ENCODE results near the gene OR8J3. TPM values are rescaled to one million over a fixed set of nuclear protein-coding genes. Genes with fewer than 3 reads are reported as not detected.
A peak's percentile ranks its signal among the peaks of the same experiment; 100 is the strongest.
"Not testable (repeated sequence)": the region's sequence is repeated elsewhere in the genome, so short reads cannot be mapped to it uniquely, and the experiment has no call there.

The OR8J3 gene
- polyA plus RNA-seq, 4 donors = not detected

GRCh38 chr11:56151376-56151775, 11.4 kb upstream of the OR8J3 start:
- Histone ChIP-seq H3K36me3 (ENCODE audit: control insufficient read depth in 3 of 3, insufficient read depth in 2 of 3, low read depth in 1 of 3, low read length in 3 of 3) (no peaks in the 10 kb centered on the region), H3K4me1 (ENCODE audit: control insufficient read depth in 3 of 3, insufficient read depth in 2 of 3, low read depth in 1 of 3, low read length in 2 of 3) (no peaks in the 10 kb centered on the region), H3K27me3 (ENCODE audit: control insufficient read depth in 3 of 3, insufficient read depth in 3 of 3, low read length in 3 of 3) (no peaks in the 10 kb centered on the region), H3K4me3 (ENCODE audit: low read depth in 1 of 3, low read length in 3 of 3) (no peak overlapping the region), H3K9me3 (ENCODE audit: control insufficient read depth in 2 of 2, insufficient read depth in 1 of 2, low read depth in 1 of 2, low read length in 1 of 2) (peaks cover 0 to 27% of the 10 kb centered on the region in 2 donors), H3K27ac (ENCODE audit: low read depth in 1 of 3, low read length in 2 of 3) (no peak overlapping the region)
- FAIRE-seq = no peak
- 67 to 78% (median 74%) methylated on average over 1 of the region's 1 CpG for WGBS, 3 donors
- DNase-seq = no peak

- H3K27ac ChIP-seq (ENCODE audit: low read depth in 1 of 3, low read length in 2 of 3); H3K4me1 ChIP-seq (ENCODE audit: control insufficient read depth in 3 of 3, insufficient read depth in 2 of 3, low read depth in 1 of 3, low read length in 2 of 3); H3K9me3 ChIP-seq (ENCODE audit: control insufficient read depth in 2 of 2, insufficient read depth in 1 of 2, low read depth in 1 of 2, low read length in 1 of 2); H3K36me3 ChIP-seq (ENCODE audit: control insufficient read depth in 3 of 3, insufficient read depth in 2 of 3, low read depth in 1 of 3, low read length in 3 of 3); FAIRE-seq; DNase-seq; H3K27me3 ChIP-seq (ENCODE audit: control insufficient read depth in 3 of 3, insufficient read depth in 3 of 3, low read length in 3 of 3); H3K4me3 ChIP-seq (ENCODE audit: low read depth in 1 of 3, low read length in 3 of 3): not testable (repeated sequence)
- WGBS, 3 donors = 90 to 96% (median 95%) methylated on average over 23 to 30 of the region's 30 CpGs
Observed at GRCh38 chr11:56143681-56144080, 3.7 kb upstream of the OR8J3 start.

GRCh38 chr11:56122073-56122472, 17.9 kb downstream of the OR8J3 start, which contains the start of gene OR8H3:
Gene OR8H3 (plus strand): TSS chr11:56122373. CDS start chr11:56122373, 0 bp downstream.
- Histone ChIP-seq H3K9me3 (ENCODE audit: control insufficient read depth in 2 of 2, insufficient read depth in 1 of 2, low read depth in 1 of 2, low read length in 1 of 2) (peaks cover 0 to 2% of the 10 kb centered on the region in 2 donors), H3K27ac (ENCODE audit: low read depth in 1 of 3, low read length in 2 of 3) (no peak within 1 kb of the TSS), H3K36me3 (ENCODE audit: control insufficient read depth in 3 of 3, insufficient read depth in 2 of 3, low read depth in 1 of 3, low read length in 3 of 3) (no peaks in the 10 kb centered on the region), H3K4me3 (ENCODE audit: low read depth in 1 of 3, low read length in 3 of 3) (no peak within 1 kb of the TSS), H3K27me3 (ENCODE audit: control insufficient read depth in 3 of 3, insufficient read depth in 3 of 3, low read length in 3 of 3) (no peaks in the 10 kb centered on the region), H3K4me1 (ENCODE audit: control insufficient read depth in 3 of 3, insufficient read depth in 2 of 3, low read depth in 1 of 3, low read length in 2 of 3) (no peaks in the 10 kb centered on the region)
- no peak for DNase-seq
- FAIRE-seq = no peak
- 73 to 81% (median 75%) methylated on average over 6 of the region's 6 CpGs for WGBS, 3 donors

- H3K36me3 ChIP-seq (ENCODE audit: control insufficient read depth in 3 of 3, insufficient read depth in 2 of 3, low read depth in 1 of 3, low read length in 3 of 3) = no peaks in the 10 kb centered on the region
- peak; percentile 82 for FAIRE-seq
- H3K4me1 ChIP-seq (ENCODE audit: control insufficient read depth in 3 of 3, insufficient read depth in 2 of 3, low read depth in 1 of 3, low read length in 2 of 3) = no peaks in the 10 kb centered on the region
- DNase-seq = no peak
- no peaks in the 10 kb centered on the region for H3K27me3 ChIP-seq (ENCODE audit: control insufficient read depth in 3 of 3, insufficient read depth in 3 of 3, low read length in 3 of 3)
- no peak within 1 kb of the TSS for H3K27ac ChIP-seq (ENCODE audit: low read depth in 1 of 3, low read length in 2 of 3)
- no peak within 1 kb of the TSS for H3K4me3 ChIP-seq (ENCODE audit: low read depth in 1 of 3, low read length in 3 of 3)
- no peaks in the 10 kb centered on the region for H3K9me3 ChIP-seq (ENCODE audit: control insufficient read depth in 2 of 2, insufficient read depth in 1 of 2, low read depth in 1 of 2, low read length in 1 of 2)
Observed at GRCh38 chr11:56103210-56103737, 36.7 kb downstream of the OR8J3 start, which contains the start of gene OR8H2. Gene OR8H2 (plus strand): TSS chr11:56103687. CDS start chr11:56105043, 1,356 bp downstream.

- Histone ChIP-seq H3K27me3 (ENCODE audit: control insufficient read depth in 3 of 3, insufficient read depth in 3 of 3, low read length in 3 of 3) (no peaks in the 10 kb centered on the region), H3K4me1 (ENCODE audit: control insufficient read depth in 3 of 3, insufficient read depth in 2 of 3, low read depth in 1 of 3, low read length in 2 of 3) (no peaks in the 10 kb centered on the region), H3K27ac (ENCODE audit: low read depth in 1 of 3, low read length in 2 of 3) (no peak within 1 kb of the TSS), H3K36me3 (ENCODE audit: control insufficient read depth in 3 of 3, insufficient read depth in 2 of 3, low read depth in 1 of 3, low read length in 3 of 3) (no peaks in the 10 kb centered on the region), H3K9me3 (ENCODE audit: control insufficient read depth in 2 of 2, insufficient read depth in 1 of 2, low read depth in 1 of 2, low read length in 1 of 2) (no peaks in the 10 kb centered on the region), H3K4me3 (ENCODE audit: low read depth in 1 of 3, low read length in 3 of 3) (no peak within 1 kb of the TSS)
- DNase-seq (no peak), FAIRE-seq (no peak)
- WGBS, 3 donors = 61 to 83% (median 71%) methylated on average over 3 of the region's 3 CpGs
Observed at GRCh38 chr11:56093008-56093407, 47.0 kb downstream of the OR8J3 start, which contains the start of gene OR8I2. Gene OR8I2 (plus strand): TSS chr11:56093308. CDS start chr11:56093308, 0 bp downstream.

GRCh38 chr11:56089697-56090096, 50.3 kb downstream of the OR8J3 start:
- Histone ChIP-seq H3K36me3 (ENCODE audit: control insufficient read depth in 3 of 3, insufficient read depth in 2 of 3, low read depth in 1 of 3, low read length in 3 of 3) (no peaks in the 10 kb centered on the region), H3K4me1 (ENCODE audit: control insufficient read depth in 3 of 3, insufficient read depth in 2 of 3, low read depth in 1 of 3, low read length in 2 of 3) (no peaks in the 10 kb centered on the region), H3K27ac (ENCODE audit: low read depth in 1 of 3, low read length in 2 of 3) (no peak overlapping the region), H3K9me3 (ENCODE audit: control insufficient read depth in 2 of 2, insufficient read depth in 1 of 2, low read depth in 1 of 2, low read length in 1 of 2) (no peaks in the 10 kb centered on the region), H3K27me3 (ENCODE audit: control insufficient read depth in 3 of 3, insufficient read depth in 3 of 3, low read length in 3 of 3) (no peaks in the 10 kb centered on the region), H3K4me3 (ENCODE audit: low read depth in 1 of 3, low read length in 3 of 3) (no peak overlapping the region)
- WGBS, 3 donors = 51 to 75% (median 67%) methylated on average over 3 of the region's 3 CpGs
- FAIRE-seq (no peak), DNase-seq (no peak)

Other genes starting within 250 kb of the OR8J3 start
- gene OR5W2, start 225.6 kb downstream of the OR8J3 start, polyA plus RNA-seq = not detected
- gene OR5I1, start 203.8 kb downstream of the OR8J3 start, polyA plus RNA-seq = not detected
- not detected for gene OR10AG1, start 170.3 kb downstream of the OR8J3 start, polyA plus RNA-seq
- gene OR5F1, start 145.6 kb downstream of the OR8J3 start, polyA plus RNA-seq = not detected
- gene OR5AS1, start 112.5 kb downstream of the OR8J3 start, polyA plus RNA-seq = not detected
- gene OR8I2, start 46.9 kb downstream of the OR8J3 start, polyA plus RNA-seq = not detected
- gene OR8H2, start 36.5 kb downstream of the OR8J3 start, polyA plus RNA-seq = not detected
- not detected for gene OR8H3, start 17.8 kb downstream of the OR8J3 start, polyA plus RNA-seq
- not detected for gene OR8K5, start 20.1 kb upstream of the OR8J3 start, polyA plus RNA-seq
- not detected for gene OR5J2, start 36.4 kb upstream of the OR8J3 start, polyA plus RNA-seq
- not detected for gene OR5T2, start 94.1 kb upstream of the OR8J3 start, polyA plus RNA-seq
- not detected for gene OR5T3, start 112.1 kb upstream of the OR8J3 start, polyA plus RNA-seq
- gene OR5T1, start 134.0 kb upstream of the OR8J3 start, polyA plus RNA-seq = not detected
- gene OR8H1, start 152.1 kb upstream of the OR8J3 start, polyA plus RNA-seq = not detected
- not detected for gene OR8K3, start 174.9 kb upstream of the OR8J3 start, polyA plus RNA-seq
- gene OR8K1, start 205.8 kb upstream of the OR8J3 start, polyA plus RNA-seq = not detected
- not detected for gene OR8J1, start 214.1 kb upstream of the OR8J3 start, polyA plus RNA-seq
- not detected for gene OR8U1, start 235.4 kb upstream of the OR8J3 start, polyA plus RNA-seq